K562 (cell line): ENCODE data around the gene TCF4. TPM values are rescaled to one million over a fixed set of nuclear protein-coding genes. Genes with fewer than 3 reads are reported as not detected.

ENCODE experiments used
- CBX5 ChIP-seq: IDR thresholded peaks from 2 replicates; pipeline ENCODE4 v1.6.1; 2014; ENCODE audit warnings: low read depth, borderline replicate concordance
- CC2D1A ChIP-seq: fragments of 450-650 bp; IDR thresholded peaks from 2 replicates; pipeline ENCODE4 v1.6.1; 2017; ENCODE audit warnings: mild to moderate bottlenecking
- E2F4 ChIP-seq: sonication (generic); formaldehyde crosslinking; IDR thresholded peaks from 2 replicates; pipeline ENCODE4 v1.8.0; 2022; ENCODE audit warnings: mild to moderate bottlenecking, low read depth, missing genetic modification reagents
- HNRNPH1 ChIP-seq: fragments of 200-400 bp; formaldehyde crosslinking; optimal IDR thresholded peaks from 2 replicates; pipeline ENCODE3; 2017; ENCODE audit warnings: low read depth, mild to moderate bottlenecking, low read length, moderate library complexity
- IFI16 ChIP-seq: fragments of 250-450 bp; sonication (Bioruptor Pico); IDR thresholded peaks from 2 replicates; pipeline ENCODE4 v2.1.2; 2022; ENCODE audit warnings: mild to moderate bottlenecking, inconsistent platforms
- ILK ChIP-seq: fragments of 450-650 bp; IDR thresholded peaks from 2 replicates; pipeline ENCODE4 v1.6.1; 2016; ENCODE audit warnings: missing genetic modification characterization, low read depth, mild to moderate bottlenecking, missing compliant biosample characterization, moderate library complexity, borderline replicate concordance
- ZKSCAN1 ChIP-seq: fragments of 150-350 bp; IDR thresholded peaks from 2 replicates; pipeline ENCODE4 v1.6.1; 2016; ENCODE audit warnings: low read depth, low read length
- polyA plus RNA-seq, 8 experiments: library from polyadenylated mRNA; depleted of rRNA in 4 of 8; stranded (reverse) in 5 of 8; unstranded in 3 of 8; fragments of >200 nt; fragmentation: Nextera tagmentation in 2 of 8; fragmentation: Illumina TruSeq in 1 of 8; extraction: Ambion mirVana in 2 of 8; extraction: Trizol in 1 of 8; gene quantifications; 2 replicates each; pipeline versions ENCODE4 v1.2.1 to v1.2.3, GENCODE V29; 2011 to 2014; ENCODE audit warnings: inconsistent platforms in 1 of 8, missing spikeins in 1 of 8
- total RNA-seq, 7 experiments: library from RNA; depleted of rRNA in 6 of 7; stranded (reverse); fragments of >200 nt in 6 of 7; fragmentation: Illumina TruSeq in 2 of 7; extraction: Trizol in 2 of 7; gene quantifications; 2 replicates each; pipeline versions ENCODE4 v1.2.1 to v1.2.3, GENCODE V29; 2011 to 2021; ENCODE audit warnings: low replicate concordance in 1 of 7
- TF ChIP-seq, protein P1 (sequence below): fragments of 450-650 bp; IDR thresholded peaks from 2 replicates; pipeline ENCODE4 v1.6.1; 2016; ENCODE audit warnings: mild to moderate bottlenecking, moderate library complexity
- TF ChIP-seq, protein P2 (sequence below): fragments of 450-650 bp; IDR thresholded peaks from 2 replicates; pipeline ENCODE4 v1.6.1; 2016
- TF ChIP-seq, protein P3 (sequence below): fragments of 450-650 bp; formaldehyde crosslinking; IDR thresholded peaks from 2 replicates; pipeline ENCODE4 v1.4.0; 2022; ENCODE audit warnings: mild to moderate bottlenecking, moderate library complexity

The TCF4 gene
- total and polyA plus RNA-seq, 9 of the 15 experiments (the other 6 are each of a cell fraction or from before 2014, with no cell fraction given): 4.8 to 24.7 (median 15.2) TPM

DNA sequence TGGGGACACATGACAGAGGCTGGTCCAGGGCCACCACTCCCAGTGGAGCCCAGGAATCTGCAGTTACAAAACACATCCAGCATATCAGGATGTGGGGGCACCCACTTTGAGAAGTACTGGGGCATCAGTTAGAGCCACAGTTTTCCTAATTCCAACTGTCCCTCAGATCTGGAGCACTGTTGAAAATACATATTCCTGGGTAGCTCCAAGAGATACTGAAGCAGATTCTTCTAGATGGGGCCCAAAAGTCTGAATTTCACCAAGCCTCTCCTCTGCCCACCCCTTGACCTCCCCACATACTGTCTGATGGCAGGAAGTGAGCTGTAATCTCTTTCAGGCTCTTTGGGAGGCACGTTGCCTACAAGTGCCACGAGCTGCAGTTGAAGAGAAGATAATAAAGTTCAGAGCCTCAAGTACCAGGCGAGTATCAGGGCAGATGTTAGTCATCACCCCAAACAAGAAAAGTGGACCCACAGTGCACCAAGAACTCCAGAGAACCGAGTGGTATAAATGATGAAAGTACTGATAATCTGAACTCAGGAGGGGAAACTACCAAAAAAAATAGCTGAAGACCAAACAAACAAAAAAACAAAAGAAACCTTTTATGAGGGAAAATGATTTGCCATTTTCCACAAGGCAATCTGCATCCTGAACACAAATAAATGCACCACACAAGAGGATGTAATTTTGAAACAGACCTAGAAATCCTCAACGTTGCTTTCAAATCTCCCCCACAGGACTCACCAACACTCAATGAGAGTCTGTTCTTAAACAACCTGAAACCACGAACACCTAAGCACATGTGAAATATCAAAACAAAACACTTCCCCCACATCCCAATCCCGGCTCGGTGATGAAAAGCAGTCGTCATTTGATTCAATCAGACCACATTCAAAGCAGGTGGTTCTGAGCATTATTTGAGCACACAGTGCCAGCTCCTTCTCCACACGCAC lies 98.7 kb downstream of the TCF4 start (continued):
- TF ChIP-seq, protein P1, sequence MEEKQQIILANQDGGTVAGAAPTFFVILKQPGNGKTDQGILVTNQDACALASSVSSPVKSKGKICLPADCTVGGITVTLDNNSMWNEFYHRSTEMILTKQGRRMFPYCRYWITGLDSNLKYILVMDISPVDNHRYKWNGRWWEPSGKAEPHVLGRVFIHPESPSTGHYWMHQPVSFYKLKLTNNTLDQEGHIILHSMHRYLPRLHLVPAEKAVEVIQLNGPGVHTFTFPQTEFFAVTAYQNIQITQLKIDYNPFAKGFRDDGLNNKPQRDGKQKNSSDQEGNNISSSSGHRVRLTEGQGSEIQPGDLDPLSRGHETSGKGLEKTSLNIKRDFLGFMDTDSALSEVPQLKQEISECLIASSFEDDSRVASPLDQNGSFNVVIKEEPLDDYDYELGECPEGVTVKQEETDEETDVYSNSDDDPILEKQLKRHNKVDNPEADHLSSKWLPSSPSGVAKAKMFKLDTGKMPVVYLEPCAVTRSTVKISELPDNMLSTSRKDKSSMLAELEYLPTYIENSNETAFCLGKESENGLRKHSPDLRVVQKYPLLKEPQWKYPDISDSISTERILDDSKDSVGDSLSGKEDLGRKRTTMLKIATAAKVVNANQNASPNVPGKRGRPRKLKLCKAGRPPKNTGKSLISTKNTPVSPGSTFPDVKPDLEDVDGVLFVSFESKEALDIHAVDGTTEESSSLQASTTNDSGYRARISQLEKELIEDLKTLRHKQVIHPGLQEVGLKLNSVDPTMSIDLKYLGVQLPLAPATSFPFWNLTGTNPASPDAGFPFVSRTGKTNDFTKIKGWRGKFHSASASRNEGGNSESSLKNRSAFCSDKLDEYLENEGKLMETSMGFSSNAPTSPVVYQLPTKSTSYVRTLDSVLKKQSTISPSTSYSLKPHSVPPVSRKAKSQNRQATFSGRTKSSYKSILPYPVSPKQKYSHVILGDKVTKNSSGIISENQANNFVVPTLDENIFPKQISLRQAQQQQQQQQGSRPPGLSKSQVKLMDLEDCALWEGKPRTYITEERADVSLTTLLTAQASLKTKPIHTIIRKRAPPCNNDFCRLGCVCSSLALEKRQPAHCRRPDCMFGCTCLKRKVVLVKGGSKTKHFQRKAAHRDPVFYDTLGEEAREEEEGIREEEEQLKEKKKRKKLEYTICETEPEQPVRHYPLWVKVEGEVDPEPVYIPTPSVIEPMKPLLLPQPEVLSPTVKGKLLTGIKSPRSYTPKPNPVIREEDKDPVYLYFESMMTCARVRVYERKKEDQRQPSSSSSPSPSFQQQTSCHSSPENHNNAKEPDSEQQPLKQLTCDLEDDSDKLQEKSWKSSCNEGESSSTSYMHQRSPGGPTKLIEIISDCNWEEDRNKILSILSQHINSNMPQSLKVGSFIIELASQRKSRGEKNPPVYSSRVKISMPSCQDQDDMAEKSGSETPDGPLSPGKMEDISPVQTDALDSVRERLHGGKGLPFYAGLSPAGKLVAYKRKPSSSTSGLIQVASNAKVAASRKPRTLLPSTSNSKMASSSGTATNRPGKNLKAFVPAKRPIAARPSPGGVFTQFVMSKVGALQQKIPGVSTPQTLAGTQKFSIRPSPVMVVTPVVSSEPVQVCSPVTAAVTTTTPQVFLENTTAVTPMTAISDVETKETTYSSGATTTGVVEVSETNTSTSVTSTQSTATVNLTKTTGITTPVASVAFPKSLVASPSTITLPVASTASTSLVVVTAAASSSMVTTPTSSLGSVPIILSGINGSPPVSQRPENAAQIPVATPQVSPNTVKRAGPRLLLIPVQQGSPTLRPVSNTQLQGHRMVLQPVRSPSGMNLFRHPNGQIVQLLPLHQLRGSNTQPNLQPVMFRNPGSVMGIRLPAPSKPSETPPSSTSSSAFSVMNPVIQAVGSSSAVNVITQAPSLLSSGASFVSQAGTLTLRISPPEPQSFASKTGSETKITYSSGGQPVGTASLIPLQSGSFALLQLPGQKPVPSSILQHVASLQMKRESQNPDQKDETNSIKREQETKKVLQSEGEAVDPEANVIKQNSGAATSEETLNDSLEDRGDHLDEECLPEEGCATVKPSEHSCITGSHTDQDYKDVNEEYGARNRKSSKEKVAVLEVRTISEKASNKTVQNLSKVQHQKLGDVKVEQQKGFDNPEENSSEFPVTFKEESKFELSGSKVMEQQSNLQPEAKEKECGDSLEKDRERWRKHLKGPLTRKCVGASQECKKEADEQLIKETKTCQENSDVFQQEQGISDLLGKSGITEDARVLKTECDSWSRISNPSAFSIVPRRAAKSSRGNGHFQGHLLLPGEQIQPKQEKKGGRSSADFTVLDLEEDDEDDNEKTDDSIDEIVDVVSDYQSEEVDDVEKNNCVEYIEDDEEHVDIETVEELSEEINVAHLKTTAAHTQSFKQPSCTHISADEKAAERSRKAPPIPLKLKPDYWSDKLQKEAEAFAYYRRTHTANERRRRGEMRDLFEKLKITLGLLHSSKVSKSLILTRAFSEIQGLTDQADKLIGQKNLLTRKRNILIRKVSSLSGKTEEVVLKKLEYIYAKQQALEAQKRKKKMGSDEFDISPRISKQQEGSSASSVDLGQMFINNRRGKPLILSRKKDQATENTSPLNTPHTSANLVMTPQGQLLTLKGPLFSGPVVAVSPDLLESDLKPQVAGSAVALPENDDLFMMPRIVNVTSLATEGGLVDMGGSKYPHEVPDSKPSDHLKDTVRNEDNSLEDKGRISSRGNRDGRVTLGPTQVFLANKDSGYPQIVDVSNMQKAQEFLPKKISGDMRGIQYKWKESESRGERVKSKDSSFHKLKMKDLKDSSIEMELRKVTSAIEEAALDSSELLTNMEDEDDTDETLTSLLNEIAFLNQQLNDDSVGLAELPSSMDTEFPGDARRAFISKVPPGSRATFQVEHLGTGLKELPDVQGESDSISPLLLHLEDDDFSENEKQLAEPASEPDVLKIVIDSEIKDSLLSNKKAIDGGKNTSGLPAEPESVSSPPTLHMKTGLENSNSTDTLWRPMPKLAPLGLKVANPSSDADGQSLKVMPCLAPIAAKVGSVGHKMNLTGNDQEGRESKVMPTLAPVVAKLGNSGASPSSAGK: no peak
- no peak for TF ChIP-seq CBX5
- no peak for TF ChIP-seq ILK (tag)
- TF ChIP-seq CC2D1A: no peak
- no peak for TF ChIP-seq HNRNPH1
- no peak for TF ChIP-seq ZKSCAN1
- no peak for TF ChIP-seq E2F4
- TF ChIP-seq, protein P2, sequence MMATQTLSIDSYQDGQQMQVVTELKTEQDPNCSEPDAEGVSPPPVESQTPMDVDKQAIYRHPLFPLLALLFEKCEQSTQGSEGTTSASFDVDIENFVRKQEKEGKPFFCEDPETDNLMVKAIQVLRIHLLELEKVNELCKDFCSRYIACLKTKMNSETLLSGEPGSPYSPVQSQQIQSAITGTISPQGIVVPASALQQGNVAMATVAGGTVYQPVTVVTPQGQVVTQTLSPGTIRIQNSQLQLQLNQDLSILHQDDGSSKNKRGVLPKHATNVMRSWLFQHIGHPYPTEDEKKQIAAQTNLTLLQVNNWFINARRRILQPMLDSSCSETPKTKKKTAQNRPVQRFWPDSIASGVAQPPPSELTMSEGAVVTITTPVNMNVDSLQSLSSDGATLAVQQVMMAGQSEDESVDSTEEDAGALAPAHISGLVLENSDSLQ: no peak
- TF ChIP-seq, protein P3, sequence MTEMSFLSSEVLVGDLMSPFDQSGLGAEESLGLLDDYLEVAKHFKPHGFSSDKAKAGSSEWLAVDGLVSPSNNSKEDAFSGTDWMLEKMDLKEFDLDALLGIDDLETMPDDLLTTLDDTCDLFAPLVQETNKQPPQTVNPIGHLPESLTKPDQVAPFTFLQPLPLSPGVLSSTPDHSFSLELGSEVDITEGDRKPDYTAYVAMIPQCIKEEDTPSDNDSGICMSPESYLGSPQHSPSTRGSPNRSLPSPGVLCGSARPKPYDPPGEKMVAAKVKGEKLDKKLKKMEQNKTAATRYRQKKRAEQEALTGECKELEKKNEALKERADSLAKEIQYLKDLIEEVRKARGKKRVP: no peak
- no peak for TF ChIP-seq IFI16 (CRISPR knock-in tag)
